Stimulated activated CD4-positive, alpha-beta T cell treated with anti-CD3 and anti-CD28 coated beads, Interleukin-2, amount 100 ng/mL, for 4 hours (primary cell): Measurements from ENCODE around the gene MGAT5.

Experiments used
- DNase-seq: peaks from one replicate; pipeline ENCODE4 v3.0.0-alpha.2; 2020; ENCODE audit warnings: low read depth

The MGAT5 gene

GRCh38 chr2:134452042-134452733 is 198.3 kb downstream of the MGAT5 start:
- DNase-seq = no peak

DNA sequence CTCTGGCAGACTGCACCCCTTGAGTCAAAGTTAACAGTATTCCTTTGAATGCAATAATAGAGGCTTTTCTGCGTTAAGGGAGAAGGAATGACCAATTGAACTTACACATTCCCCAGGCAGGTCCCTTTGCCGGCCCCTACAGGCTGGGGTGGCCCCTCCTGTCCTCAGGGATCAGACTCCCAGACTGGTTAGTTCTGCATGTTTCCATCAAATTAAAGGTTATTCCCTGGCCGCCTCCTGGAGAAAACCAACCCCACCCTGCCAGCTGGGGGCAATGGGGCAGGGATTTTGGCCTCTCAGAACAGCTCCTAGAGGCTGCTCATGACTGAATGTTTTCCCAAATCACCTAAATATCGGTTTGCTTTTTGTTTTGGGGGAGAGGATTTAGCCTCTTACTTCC is 199.6 kb downstream of the MGAT5 start:
- no peak for DNase-seq

GRCh38 chr2:134453973-134454372 is 200.1 kb downstream of the MGAT5 start:
- DNase-seq = no peak

DNA sequence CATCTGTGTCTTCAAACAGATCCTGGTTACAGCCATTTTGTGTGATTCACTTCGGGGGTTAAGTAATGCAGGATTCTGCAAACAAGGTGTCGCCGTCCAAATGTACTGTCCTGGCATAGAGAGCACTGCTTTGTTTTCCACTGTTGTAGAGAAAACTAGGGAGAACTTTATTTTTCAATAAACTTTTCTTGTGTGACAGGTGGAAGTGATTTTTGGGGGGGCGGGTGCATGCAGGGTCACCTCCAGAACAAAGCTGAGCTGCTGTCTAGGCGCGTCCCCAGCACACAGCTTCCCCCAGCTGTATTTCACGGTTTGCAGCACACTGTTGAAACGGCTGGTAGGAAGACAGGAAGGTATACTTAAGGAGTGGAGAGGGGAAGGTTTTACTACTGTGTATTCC is 200.6 kb downstream of the MGAT5 start:
- DNase-seq = no peak

DNA sequence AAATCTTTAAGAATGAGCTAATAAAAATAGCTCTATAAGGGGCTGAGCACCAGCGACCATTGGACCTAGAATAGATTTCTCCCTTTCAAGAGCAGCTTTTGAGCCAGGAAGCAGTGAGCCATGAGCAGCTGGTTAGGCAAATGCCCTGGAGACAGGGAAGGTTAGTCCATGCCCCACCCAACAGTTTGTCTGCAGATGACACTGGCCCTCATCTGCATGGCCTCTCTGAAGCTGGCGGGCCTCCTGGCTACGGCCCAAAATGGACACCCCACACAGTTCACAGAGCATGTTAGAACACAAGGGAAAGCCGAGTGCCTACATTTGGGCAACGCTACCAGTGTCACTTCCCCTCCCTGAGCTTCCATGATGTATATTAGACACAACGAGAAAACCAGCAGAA is 201.1 kb downstream of the MGAT5 start:
- DNase-seq = no peak

GRCh38 chr2:134455426-134455825 is 201.6 kb downstream of the MGAT5 start:
- no peak for DNase-seq

DNA sequence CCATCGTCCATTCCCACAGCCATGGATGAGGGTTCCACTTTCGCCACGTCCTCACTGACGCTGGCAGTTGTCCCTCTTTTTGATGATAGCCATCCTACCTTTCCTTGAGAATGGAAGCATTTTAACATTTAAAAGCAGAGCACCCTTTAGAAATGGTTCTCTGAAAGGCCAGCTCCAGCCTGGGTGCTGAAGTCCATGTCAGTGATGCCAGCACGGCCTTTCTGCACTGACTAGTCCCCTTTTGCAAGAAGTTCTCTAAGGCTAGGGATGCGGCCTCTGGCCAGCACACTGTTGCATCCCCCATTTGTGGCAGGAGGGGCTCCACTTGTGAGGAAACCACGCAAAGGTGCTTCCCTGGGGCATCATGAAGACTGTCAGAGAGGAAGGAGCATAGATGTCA is 203.5 kb downstream of the MGAT5 start:
- DNase-seq = no peak

GRCh38 chr2:134457765-134458472 is 204.0 kb downstream of the MGAT5 start:
- no peak for DNase-seq

GRCh38 chr2:134458473-134458853 is 204.6 kb downstream of the MGAT5 start:
- DNase-seq = no peak

DNA sequence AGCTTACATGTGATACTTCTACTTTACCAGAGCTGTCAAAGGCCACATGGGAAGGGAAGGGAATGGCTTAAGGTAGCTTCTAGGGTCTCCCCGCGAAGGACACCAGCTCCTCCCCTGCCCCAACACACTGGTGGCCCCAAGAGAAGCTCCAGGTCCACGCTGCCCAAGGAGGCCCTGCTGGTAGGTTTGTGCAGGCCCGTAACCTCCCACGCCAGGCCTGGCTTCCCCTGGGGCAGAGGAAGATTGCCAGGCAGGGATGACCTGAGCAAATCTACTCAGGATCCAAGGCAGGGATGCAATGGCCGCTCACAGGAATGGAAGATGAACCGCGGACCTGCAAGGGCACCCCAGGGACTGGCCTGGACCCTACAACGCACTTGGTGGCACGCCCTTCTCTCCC is 205.1 kb downstream of the MGAT5 start:
- DNase-seq = no peak

GRCh38 chr2:134459706-134460406 is 206.0 kb downstream of the MGAT5 start:
- DNase-seq = no peak

DNA sequence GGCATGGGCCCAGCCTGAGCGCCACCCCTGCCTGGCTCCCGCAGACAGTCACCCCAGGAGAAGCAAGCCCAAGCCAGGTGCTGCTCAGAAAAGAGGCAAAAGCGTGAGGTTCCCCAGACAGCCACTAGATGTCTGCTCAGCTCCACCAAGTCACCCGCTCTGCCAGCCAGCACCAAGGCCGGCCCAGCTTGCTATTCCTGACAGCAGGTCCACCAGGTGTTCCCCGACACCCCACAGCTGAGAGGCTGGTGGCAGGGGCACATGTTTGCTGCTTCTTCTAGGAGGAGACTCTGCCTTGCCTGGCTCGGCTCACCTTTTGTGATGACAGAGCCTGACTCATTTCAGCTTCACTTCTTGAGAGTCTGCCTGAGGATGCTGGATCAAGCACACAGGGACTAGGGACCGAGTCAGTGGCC is 206.7 kb downstream of the MGAT5 start:
- no peak for DNase-seq

DNA sequence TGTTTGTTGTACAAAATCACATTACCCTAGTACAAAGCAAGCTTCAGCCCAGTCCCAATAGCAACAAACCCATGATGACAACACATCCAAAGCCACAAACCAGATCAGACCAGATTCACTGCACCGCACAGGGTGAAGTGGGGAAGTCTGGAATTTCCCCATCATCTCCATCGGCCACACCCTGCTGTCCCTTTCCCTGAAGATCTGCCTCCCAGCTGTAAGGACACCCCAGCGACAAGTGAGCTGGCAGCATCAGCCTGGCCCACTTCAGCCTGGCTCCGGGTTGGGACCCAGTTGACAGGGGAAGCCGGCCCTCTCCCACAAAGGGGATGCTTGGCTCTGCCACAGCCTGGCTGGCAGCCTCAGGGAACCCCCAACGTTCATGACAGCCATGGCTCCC is 207.6 kb downstream of the MGAT5 start:
- DNase-seq = no peak

- no peak for DNase-seq
These were observed 208.4 kb downstream of the MGAT5 start for GRCh38 chr2:134462275-134462674.

- DNase-seq = no peak
These were observed 209.2 kb downstream of the MGAT5 start for GRCh38 chr2:134462791-134463698.

DNA sequence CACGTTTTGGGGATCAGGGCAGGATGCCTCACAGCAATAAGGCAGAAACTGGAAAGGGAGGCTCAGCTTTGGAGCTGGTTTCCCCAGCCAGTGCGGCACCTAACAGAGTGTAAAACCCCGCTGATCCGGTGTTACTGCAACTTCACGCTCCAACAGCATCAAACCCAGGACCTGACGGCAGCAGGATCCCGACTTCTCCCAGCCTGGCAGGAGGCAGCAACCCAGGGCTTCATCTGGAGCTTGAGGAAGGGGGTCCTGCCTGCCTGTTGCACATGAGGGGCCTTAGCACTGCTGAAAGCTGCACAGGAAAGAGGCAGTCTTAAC is 209.8 kb downstream of the MGAT5 start:
- no peak for DNase-seq

DNA sequence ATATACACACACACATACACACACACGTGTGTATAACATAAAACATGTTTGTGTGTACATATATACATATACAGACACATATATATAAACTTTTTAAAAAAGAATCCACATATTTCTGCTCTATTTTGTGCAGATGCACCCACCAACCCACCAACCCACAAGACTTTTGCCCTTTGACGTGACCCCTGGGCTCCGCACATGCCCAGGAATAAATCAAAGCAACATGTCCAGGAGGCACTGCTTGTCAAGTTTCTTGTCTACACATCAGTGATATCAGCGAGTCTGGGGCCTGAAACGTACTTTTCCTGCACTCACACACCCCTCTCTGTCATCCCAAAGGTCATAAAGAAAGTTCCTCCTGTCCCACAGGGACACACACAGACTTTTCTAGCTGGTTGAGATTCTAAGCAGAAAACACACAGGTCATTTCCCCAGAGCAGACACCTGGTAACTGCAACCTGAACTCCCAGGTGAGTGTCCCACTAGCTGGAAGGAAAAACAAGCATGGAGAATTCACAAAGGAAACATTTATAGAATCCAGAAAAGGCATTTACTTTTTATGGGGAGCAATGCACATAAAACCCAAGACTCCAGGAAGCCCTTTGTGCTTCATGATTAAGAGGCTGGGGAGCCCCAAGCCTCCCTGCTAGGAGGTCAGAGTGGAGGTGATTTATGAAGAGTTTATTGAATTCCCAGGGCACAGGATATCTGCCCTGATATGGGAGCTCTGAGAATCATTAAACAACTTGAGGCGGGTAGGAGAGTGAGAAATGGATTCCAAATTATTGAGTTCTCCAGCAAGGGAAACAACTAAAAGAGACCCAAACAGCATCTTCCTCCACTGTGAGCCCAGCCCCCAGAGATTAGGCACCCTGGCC is 211.6 kb downstream of the MGAT5 start:
- DNase-seq = no peak

GRCh38 chr2:134466141-134466540 is 212.3 kb downstream of the MGAT5 start:
- DNase-seq = no peak

DNA sequence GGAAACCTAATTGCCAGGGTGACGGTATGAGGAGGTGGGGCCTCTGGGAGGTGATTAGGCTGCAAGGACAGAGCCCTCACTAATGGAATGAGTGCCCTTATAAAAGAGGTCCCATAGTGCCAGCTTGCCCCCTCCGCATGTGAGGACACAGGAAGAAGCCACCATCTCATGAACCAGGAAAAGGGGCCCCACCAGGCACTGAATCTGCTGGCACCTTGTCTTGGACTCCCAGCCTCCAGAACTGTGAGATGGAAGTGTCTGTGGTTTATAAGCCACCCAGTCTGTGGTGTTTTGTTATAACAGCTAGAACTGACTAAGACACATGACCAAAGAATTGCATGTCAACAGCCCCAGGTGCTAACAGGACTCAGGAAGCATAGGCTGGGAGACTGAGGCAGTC is 214.3 kb downstream of the MGAT5 start:
- no peak for DNase-seq

DNA sequence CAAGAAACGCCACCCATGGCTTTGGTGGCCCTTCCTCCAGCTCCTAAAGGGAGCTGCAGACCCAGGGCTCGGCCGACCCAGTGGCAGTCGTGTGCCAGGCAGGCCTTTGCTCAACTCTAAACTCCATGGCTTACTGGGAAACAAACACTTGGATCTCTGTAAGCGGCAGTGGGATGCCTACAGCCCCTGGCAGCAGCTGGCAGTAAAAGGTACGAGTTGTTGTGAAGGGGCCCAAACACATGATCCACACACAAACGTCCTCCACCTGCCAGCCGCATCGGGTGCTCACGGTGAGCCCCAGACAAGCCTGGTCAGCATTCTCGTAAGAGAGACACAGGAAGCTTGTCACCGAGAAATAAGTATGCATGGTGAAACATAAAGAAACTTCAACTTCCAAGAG is 214.9 kb downstream of the MGAT5 start:
- no peak for DNase-seq

- DNase-seq = no peak
These were observed 215.7 kb downstream of the MGAT5 start for GRCh38 chr2:134469516-134470115.
